ENCODE measurements around the gene DOCK10. TPM values are rescaled to one million over a fixed set of nuclear protein-coding genes. Genes with fewer than 3 reads are reported as not detected.

DOCK10 gene
- total and polyA plus RNA-seq, 10 of the 15 experiments (the other 5 are each of a cell fraction or from before 2014, with no cell fraction given) = 16.9 to 120 (median 85.5) TPM

DNA sequence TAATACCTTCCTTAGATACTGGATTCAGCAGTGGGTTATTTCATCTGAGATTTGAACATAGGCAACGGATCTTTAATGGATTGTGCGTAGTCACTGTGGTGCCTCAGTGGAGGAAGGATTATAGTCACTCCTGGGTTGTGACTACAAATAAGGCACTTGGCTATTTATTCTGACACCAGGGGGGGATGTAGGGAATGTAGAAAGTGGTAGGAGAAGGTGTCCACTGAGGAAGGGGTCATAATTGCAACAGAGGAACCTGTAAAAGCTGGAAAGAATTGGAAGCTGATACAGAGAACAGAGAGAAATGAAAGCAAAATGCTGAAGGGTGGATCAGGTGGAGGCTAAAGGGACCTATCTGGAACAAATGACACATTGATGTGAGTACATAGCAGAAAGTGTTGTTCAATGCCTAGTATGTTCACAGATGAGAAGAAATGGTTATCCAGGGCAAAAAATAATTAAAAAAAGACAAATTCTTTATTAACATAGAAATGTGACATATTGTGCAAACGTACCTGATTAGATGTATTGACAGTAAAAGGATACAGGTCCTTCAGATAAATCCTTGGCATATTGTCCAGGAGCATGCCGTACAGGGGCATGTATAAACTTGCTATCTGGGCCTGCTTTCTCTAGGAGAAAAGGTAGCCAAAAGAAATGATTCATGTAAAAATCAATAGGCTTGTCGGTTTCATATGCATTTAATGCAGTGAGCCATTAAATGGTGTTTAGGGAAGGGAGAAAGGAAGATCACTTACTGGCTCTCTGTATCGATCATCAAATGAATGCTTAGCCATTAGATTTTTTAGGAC lies 234.9 kb downstream of the DOCK10 start:
- no peak for ATAC-seq
- no peak for DNase-seq (ENCODE audit: low read depth, low spot score)
- TF ChIP-seq GATAD2B (conservative IDR thresholded peaks at IDR 0.05; ENCODE audit: low read depth) = no peak
- peak in 1 of 3 experiments; percentile 20; a peak in 1 of 6 replicates for TF ChIP-seq CTCF (IDR thresholded peaks at IDR 0.05 in 2 of 3, conservative IDR thresholded peaks at IDR 0.05 in 1 of 3; ENCODE audit: control insufficient read depth in 2 of 3, extremely low read depth in 1 of 3, insufficient read depth in 1 of 3, low read depth in 3 of 3, low read length in 3 of 3)
- Histone ChIP-seq H3K27ac (ENCODE audit: control insufficient read depth, insufficient read depth) (no peak overlapping the region), H3K36me3 (ENCODE audit: control insufficient read depth in 2 of 2, insufficient read depth in 2 of 2, low read length in 1 of 2) (peaks cover 7 to 38% of the 10 kb centered on the region in 2 experiments), H3K4me2 (ENCODE audit: control insufficient read depth, insufficient read depth) (no peak overlapping the region), H2AFZ (ENCODE audit: control insufficient read depth, low read depth, low read length) (no peak overlapping the region), H3K4me3 (no peak overlapping the region), H3K4me1 (ENCODE audit: control insufficient read depth, insufficient read depth, low read length) (no peaks in the 10 kb centered on the region), H3K9me3 (replicated peaks; ENCODE audit: control insufficient read depth, insufficient read depth, low read length) (no peaks in the 10 kb centered on the region), H3K27me3 (replicated peaks in 1 of 2; ENCODE audit: control insufficient read depth in 2 of 2, insufficient read depth in 2 of 2, low read length in 1 of 2) (no peaks in the 10 kb centered on the region), H3K79me2 (ENCODE audit: control insufficient read depth, insufficient read depth, low read length) (no peaks in the 10 kb centered on the region), H3K9ac (ENCODE audit: control insufficient read depth, insufficient read depth, low read length) (no peak overlapping the region), H4K20me1 (ENCODE audit: control insufficient read depth, insufficient read depth) (no peaks in the 10 kb centered on the region)
- POLR2A ChIA-PET = no interaction called here
- CTCF ChIA-PET = interaction anchor here (1.2 kb wide), 1 partner anchor 197 kb away, joined by 3 read pairs; no protein-coding TSS in a partner anchor
- BruUV-seq (replicated peaks) = no TSS peak
- SMC1A ChIA-PET (ENCODE audit: uncharacterized antibody, unreplicated experiment) = interaction anchor here (0.6 kb wide), 1 partner anchor 11 kb away, joined by 3 read pairs; no protein-coding TSS in a partner anchor
- no peak for FAIRE-seq
- 87% methylated on average over 6 of the region's 6 CpGs for WGBS (ENCODE audit: insufficient coverage, insufficient replicate concordance, low lambda C conversion rate, missing lambda C conversion rate)
- in situ Hi-C loops (cut with MboI) (no loop called here), intact Hi-C loops (cut with micrococcal nuclease; ENCODE audit: unreplicated experiment) (loop anchor here (10.0 kb wide), 1 partner anchor 197 kb away; no protein-coding TSS in a partner anchor)
- RAD21 ChIA-PET (ENCODE audit: unreplicated experiment) = no interaction called here
